SU-DHL-6 (cell line): ENCODE results near the gene LIN7C.

Experiments used
- CTCF ChIP-seq: fragments of 200-600 bp; sonication (generic); IDR thresholded peaks from one replicate; pipeline ENCODE4 v1.5.1; 2017; ENCODE audit warnings: antibody characterized with exemption, mild to moderate bottlenecking, low read length, moderate library complexity; ENCODE audit not compliant: insufficient read depth, poor library complexity, severe bottlenecking
- EZH2phosphoT487 ChIP-seq: fragments of 200-600 bp; sonication (generic), shearing (Covaris generic); conservative IDR thresholded peaks from 2 replicates; pipeline ENCODE4 v1.6.1; 2018; ENCODE audit warnings: mild to moderate bottlenecking, antibody characterized with exemption, low read length, moderate library complexity, mixed read lengths

GRCh38 chr11:27466363-27466762 lies 40.2 kb downstream of the LIN7C start:
- TF ChIP-seq CTCF (no peak), EZH2phosphoT487 (no peak)
